Stimulated activated CD8-positive, alpha-beta memory T cell treated with anti-CD3 and anti-CD28 coated beads, Interleukin-4, amount 100 ng/mL, for 24 hours (primary cell): ENCODE data around the gene AFAP1.

Experiments
- DNase-seq: peaks from one replicate; pipeline ENCODE4 v3.0.0-alpha.2; 2020; ENCODE audit warnings: low read depth

Gene AFAP1

DNA sequence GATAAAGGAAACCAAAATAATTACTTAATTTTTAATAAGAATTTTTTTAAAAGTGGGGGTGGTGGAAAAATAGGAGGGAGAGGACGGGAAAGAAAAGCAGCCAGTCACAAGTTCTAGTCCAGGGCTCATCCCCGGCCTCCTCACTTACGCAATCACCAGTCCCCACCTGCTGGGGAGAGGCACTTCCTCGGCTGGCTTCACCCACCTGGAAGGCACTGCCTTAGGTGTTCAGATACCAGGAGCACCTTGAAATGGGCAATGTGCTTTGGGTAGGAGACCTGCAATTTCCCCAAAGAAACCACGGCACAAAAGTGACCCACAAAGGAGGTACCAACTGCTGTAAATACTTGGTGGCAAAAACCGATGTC is 23.8 kb downstream of the AFAP1 start:
- no peak for DNase-seq

DNA sequence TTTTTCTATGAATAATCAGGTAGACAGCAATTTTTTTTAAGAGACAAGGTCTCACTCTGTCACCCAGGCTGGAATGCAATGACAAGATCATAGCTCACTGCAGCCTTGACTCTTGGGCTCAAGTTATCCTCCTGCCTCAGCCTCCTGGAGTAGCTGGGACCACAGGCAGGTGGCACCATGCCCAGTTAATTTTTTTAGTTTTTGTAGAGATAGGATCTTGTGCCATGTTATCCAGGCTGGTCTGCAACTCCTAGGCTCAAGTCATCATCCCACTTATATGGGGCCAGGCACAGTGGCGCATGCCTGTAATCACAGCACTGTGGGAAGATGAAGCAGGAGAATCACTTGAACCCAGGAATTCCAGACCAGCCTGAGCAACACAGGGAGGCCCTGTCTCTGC is 26.8 kb downstream of the AFAP1 start:
- no peak for DNase-seq

DNA sequence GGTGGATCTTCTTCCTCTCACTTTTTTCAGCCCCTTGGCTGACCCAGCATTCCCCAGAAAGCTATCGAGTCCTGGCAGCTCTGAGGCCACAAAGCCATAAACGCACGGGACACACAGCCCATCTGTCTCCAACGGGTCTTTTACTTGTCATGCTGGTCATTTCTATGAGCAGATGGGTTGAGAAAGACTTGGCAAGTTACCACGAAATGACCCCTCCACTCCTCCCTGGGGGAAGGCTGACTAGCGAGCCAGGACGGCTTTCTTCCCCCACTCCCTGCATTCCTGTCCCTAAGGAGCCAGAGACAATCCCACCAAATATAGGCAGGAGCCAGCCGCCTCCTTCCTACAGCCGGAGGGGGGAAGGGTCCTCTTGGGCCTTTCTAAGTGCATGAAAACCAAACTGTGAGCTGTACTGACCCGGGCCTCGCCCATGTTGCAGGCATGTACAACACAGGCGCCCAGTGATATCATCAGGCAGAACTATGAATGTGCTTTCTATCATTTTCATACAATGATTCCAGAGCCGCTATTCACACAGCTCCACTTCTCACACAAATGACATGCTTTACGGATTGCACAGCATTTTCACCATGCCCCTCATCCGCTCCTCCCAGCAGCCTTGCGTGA is 28.6 kb downstream of the AFAP1 start:
- no peak for DNase-seq

DNA sequence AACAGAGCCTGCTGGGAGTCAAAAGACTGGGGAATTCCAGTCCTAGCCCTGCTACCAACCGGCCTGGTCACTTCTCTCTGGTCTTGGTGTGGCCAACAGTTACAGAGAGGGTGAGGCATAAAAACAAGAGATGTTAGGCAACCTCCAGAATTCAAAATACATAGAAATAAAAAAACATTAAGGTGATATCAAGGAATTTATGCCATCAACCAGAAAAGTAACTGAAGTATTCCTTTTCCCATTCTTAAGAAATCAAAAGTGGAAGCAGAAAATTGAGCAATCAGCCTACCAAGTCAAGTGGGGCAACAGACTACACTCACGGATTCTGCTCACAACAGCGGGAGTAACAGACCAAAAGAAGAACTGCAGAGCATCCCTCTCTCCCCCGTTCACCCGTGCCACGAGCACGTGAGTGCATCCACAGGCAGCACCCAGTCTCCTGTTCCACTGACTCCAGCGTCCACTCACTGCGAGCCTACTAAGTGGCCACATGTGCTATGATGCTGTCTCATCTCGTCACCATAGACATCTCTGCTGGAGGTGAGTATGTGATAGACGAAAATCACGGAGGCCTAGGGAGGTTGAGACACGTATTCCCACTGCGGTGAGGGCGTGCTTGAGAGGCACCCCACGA is 29.3 kb downstream of the AFAP1 start:
- no peak for DNase-seq

DNA sequence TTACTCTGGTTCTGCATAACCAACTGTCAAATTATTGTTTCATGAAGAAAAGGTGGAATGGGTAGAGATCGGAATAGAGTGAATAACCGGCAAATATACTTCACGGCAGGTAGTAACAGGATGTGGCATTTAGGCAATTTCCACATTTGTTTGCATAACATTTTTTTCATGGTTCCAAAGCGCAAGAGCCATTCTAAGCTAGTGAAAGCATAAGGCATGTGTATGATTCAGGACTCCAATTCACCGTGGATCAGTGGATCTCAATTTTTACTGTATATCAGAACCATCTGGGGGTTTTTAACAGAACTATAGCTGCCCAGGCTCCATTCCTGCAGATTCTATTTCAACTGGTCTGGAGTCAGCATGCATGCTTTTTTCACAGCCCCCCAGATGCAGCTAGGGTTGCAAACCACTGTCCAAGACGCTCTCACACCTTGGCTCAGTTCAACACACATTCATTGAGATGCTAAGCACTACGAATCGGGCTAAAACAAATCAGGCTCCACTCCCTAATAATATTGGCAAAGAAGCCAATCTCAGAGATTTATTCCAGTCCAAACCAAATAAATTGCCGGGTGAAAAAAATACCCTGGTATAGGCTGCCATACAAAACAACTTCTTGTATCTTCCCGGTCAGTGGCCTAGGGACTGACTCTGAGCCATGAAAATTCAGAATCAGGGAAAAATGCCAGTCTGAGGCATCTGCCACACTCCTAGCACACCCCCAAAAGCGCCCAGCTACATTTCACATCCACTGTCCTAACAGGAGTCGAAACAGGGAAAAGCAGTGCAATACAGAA is 30.0 kb downstream of the AFAP1 start:
- DNase-seq, result no peak

DNA sequence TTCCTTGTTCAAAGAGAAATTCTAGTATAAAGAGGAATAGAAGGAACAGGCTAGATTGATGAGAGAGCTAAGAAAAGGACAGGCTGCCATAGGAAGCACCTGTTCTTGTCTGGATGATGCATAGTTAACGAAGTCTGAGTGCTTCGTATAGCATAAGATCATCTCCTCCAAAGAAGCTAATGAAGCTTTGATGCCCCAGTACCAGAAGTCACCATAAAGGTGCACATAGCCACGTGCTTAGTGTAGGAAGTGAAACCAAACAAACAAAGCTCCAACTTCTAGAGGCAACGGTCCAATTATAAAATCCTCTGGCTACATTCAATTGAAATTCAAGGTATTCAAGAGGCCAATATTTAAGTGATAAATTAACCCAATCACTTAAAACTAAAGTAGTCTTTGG is 31.0 kb downstream of the AFAP1 start:
- no peak for DNase-seq

DNA sequence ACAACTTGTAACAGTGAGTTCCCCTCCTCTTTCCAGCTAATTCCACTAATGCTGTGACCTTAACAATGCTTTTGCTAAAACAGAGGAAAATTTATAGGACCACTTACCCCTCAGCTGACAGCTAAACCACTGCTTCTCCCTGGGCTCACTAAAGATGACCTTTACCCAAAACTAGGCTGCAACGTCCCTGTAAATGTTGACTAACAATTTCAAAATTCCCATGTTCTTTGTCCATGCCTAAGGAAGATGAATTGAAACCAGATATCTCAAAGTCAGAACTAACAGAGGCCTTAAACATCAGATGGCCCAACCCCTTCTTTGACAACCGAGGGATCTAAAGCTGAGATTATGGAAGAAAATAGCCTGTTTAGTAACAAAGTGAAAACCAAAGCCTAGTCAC is 32.5 kb downstream of the AFAP1 start:
- no peak for DNase-seq

DNA sequence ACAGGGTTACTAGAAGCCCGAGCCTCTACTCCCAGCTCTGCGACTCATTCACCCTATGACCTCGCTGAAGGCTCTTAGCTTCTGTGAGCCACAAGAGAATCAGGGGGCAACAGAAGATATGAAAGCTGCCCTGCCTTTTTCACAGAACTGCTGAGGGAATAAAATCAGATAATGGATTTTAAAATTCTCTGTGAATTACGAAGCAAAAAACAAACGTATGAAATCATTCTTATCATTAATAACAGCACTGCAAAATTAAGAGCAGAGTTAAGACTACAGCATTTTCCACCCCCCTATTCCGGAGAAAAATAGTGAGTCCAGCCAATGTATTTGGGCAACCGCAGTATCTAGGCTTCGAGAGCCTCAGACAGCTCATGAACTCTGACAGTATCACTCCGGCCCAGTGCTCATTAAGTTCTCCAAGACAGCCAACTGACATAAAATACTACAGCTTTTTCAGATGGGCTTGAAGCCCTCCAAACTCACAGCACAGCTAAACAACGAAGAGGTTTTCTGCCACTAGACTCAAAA is 33.4 kb downstream of the AFAP1 start:
- DNase-seq, result no peak

DNA sequence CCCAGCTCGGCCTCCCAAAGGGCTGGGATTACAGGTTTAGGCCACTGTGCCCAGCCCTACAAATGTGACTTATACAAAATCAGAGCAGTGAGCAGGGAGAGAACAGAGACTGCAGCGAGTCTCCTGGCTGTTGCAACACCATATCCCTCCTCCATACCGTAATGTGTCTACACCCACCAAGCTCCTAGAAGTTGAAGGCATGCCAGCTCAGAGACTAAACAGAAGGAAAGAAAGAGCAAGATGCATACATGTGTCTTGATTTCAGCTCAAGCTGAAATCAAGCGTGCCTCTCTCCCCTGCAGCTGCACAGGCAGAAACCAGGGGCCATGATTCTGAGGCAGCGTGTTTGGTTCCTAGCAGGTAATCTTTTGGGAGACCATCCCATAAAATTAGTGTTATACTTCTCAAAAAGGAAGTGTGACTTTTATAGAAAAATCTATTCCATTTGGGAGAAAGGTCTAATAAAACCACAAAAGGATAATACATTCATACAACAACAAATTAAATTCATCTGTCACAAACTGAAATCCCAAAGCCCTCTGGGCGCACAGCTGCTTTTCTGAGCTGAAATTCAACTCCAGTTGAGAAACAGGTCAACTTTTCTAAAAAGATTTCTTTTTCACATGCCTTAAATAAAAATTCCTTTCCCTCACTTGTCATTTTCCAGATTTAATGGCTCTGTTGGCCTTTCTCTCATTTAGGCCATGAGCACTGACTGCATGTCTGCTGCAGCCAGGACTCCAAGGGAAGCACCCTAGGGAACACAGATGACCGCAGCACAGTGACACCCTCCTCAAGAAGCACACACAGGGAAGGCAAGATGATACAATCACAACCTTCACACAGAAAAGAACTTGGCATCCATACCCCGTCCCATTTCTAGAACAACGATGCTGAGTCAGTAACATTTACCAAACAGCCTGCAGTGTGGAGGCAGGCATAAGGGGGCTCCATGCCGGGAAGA is 34.4 kb downstream of the AFAP1 start:
- DNase-seq, result no peak

DNA sequence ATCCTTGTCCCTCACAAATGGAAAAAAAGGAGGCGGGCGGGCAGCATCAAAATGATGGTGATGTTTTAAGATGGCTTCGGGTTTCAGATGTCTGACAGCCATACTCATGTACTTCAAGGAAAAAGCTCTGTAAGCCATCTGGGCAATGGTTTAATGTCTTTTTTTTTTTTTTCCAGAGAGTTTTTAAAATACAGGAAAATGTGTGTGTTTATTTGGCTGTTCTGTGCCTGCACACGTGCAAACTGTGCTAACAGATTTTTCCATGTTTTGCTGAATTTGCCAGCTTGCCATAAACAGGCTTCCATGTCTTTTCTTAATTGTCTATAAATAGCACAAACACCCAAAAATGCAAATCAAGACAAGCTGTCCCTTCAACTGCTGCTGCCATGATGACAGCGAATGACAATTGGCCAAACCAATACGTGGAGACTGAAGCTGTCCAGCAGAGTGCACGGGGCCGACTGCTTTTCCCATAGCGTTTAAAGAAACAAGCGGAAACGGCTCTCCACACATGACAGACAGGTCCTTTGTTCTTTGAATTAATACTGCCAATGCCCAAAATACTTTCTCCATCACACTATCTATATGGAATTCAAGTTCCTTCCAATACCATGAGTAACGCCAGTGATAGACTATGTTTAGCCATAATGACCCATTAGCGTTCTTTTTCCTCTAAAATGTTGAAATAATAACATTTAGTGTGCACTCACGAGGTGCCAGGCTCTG is 35.7 kb downstream of the AFAP1 start:
- no peak for DNase-seq

DNA sequence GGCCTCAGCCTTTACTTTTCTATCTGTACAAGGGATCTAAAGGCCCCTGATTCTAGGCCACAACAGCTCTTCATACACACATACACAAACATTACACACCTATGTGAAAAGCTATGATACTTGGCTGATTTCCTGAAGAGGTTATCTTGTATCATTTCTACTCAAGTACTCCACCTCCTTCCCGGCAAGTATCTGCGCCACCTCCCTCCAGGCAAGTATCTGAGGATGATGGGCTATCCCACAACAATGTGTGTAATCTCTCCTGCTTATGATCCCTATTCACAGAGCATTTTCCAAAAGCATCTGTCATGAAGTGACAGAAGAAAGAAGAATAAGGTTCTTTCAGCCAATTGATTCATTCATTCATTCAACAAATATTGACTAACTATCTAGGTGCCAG is 36.8 kb downstream of the AFAP1 start:
- DNase-seq, result no peak

DNA sequence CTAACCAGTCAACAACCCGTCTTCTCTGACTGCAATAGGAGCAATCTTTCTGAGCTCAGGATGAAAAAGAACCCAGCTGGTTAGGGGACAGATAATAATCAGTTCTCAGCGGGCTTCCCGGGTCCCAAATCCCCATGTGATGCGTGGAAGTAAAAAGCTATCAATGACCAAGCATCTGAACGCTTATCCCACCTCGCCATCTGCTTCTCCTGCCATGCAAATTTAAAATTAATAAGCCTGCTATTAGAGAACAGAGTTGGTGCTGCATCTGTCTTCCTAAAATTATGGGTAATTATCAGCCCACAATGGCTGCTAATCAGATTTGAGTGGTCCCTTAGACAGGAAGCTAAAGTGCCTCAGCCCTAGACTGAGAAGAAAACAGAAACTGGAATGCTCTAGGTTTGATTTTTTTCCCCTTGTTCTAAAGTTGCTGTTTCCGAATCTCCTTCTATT is 37.5 kb downstream of the AFAP1 start:
- no peak for DNase-seq

DNA sequence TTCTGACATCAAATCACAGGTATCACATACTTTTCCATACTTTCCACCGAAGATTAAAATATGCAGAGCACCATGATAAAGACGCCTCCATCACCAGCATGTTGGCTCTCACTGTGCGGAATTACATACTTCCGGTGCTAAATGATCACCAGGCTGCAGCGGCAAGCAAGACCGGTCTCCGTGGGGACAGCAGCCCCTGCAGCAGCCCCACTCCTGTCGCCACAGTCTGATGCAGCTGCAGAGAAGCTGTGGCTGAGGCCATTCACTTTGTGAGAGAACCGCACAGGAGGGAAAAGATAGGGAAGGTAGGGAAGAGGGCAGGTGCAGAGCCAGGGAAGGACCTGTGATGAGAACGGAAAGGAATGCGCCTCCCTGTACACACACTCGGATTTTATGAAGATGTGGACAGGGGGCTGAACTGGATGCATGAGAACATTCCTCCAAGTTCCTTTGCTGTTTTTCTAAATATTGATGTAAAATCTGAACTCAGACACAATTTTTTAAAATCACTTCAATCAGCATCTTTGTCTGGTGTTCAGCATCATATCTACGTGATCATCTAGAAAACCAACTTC is 38.3 kb downstream of the AFAP1 start:
- DNase-seq, result no peak

DNA sequence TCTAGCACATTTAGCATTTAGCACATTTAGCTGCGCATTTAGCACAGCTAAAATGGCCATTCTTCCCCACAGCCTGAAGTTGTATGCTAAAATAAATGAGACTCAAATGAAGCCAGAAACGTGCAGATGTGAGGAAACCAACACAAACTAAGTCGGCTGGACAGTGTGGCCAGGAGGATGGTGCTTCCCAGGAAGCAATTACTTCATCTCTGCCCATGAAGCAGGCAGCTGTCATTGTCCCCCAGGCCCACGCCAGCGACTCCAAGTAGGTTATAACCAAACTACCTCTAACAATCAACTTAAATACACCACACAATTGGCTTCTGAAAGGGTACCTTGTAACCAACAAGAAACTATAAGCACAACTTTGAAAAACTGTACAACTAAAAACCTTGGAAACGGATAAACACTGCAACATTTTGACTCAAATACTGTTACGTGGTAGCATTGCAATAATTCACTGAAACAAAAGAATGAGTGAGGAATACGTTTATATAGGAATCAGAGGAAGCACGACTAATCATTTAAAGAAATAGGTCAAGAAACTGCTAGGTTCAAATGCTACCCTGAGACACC is 39.2 kb downstream of the AFAP1 start:
- DNase-seq, result no peak

DNA sequence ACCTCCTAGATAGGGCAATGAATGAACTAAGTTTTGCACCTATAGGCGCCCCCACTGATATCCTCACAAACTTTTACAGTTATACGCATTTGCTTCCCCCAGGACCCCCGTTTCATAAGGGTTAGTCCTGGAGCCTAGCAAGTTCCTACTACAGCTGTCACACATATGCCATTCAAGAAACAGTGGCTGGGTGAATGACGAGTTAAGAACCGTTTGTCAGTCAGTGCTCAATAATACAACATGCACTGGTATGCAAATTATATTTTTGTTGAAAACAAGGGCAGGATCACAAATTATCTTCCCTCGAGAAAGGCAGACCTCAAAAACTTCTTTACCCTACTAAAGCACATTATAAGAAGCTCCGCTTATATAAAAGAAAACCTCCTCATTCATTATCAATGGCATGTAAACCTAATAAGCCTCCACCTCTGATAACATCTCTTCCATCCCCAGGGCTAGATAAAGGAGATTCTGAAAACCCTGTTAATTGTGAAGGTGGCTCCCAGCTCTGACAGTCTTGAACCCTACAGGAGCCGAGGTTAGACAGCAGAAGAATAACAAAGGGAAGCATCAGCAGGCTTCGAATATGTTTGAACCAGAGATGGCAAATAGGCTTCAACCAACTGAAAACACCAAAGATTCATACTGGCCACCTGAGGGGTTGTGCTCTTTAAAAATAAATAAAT is 40.3 kb downstream of the AFAP1 start:
- DNase-seq, result no peak

DNA sequence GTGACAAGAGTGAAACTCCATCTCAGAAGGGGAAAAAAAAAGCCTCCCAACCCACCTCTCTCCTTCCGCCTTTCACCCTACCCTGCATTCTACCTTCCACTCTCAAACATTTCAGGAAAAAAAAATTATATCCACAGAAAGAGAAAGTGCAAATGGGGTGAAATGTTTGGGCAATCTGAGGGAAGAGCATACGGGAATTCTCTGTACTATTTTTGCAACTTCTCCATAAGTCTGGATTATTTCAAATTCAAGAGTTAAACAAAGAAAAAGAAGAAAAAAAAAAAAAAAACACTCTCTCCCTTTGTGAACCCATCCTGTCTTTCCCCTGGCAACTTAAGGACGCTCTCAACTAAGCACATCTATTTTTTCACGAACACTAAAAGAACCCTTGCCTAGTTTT is 41.3 kb downstream of the AFAP1 start:
- no peak for DNase-seq

DNA sequence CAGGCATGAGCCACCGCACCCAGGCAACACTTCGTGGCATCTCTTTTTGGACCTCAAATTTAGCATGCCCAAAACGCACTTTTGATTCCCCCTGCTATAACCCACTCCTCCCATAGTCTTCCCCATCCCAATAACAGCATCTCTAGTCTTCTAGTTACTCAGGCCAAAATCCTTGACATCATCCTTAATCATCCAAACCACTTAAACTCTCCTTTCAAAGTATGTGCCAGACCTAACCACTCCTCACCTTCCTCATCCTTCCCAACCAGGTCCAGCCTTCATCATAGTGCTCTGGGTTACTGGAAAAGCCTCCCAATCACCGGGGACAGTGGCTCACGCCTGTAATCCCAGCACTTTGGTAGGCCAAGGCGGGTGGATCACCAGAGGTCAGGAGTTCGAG is 41.9 kb downstream of the AFAP1 start:
- DNase-seq, result no peak

DNA sequence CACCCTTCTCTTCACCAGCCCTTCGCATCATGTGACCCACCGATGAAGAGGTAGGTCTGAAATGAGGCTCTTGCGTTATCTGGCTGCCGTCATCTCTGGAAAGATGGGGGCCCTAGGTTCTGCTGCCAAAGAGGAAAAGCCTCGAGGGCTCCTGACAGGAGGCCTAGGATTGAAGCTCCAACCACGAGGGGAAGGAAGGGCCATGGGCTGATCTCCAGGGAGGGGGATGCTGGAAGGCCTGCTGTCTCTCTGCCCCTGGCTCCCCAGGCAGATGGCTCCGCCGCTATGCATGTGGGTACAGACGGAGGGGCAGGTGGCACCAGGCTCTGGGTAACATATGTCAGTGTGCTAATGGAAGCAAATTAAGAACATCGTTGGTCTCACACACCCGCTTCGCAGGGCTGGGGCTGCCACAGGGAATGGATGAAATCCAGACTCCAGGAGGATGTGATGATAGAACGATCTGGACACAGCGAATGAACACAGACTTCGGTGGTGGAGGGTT is 44.9 kb downstream of the AFAP1 start:
- DNase-seq, result no peak

DNA sequence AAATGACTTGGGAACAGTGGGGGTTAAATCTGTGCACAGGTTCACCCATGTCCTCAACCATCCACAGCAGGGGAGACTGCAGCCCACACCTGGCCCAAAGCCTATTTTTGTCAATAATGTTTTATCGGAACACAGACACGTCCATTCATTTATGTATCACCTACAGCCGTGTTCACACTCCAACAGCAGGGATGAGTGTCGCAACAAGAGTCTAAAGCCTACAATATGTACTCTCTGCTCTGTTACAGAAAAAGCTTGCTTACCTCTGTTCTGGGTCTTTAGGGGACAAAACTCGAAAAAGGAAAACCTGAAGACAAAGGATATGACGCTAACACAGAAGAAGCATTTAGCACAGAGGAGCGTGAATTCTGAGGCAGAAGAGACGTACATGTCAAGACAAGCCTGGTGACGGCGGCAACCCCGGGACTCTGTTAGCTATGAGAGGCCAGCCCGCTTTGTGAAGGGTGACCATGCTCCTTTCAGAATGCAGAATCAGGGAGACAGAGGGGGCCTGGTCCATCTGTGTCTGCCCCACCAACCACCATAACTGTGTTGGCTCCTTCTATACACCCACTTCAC is 45.5 kb downstream of the AFAP1 start:
- DNase-seq, result no peak
